NCI-H2171 (cell line): ENCODE data around the gene HSPA12B.
"Not testable (repeated sequence)": the region's sequence is repeated elsewhere in the genome, so short reads cannot be mapped to it uniquely, and the experiment has no call there.

ENCODE experiments used
- DNase-seq: peaks from one replicate; lab custom pipeline; 2025; lab: John Stamatoyannopoulos, UW

HSPA12B gene

GRCh38 chr20:3787324-3788014 lies 55.0 kb downstream of the HSPA12B start:
- DNase-seq: no peak

- no peak for DNase-seq
Observed at GRCh38 chr20:3788685-3789155, 56.2 kb downstream of the HSPA12B start.

- not testable (repeated sequence) for DNase-seq
Observed at GRCh38 chr20:3789201-3789600, 56.7 kb downstream of the HSPA12B start.

GRCh38 chr20:3794168-3794567 lies 61.7 kb downstream of the HSPA12B start:
- DNase-seq: not testable (repeated sequence)

- DNase-seq: no peak
Observed at GRCh38 chr20:3794701-3795420, 62.4 kb downstream of the HSPA12B start.

GRCh38 chr20:3795511-3796468 lies 63.3 kb downstream of the HSPA12B start, which contains the start of gene CDC25B:
Gene CDC25B, plus strand, starts transcription at chr20:3796310. Its CDS starts 222 bp downstream, at chr20:3796532.
- DNase-seq: peak; percentile 96

- no peak for DNase-seq
Observed at GRCh38 chr20:3796477-3797225, 64.2 kb downstream of the HSPA12B start.

- no peak for DNase-seq
Observed at GRCh38 chr20:3797226-3797545, 64.7 kb downstream of the HSPA12B start.

- DNase-seq: no peak
Observed at GRCh38 chr20:3797592-3798372, 65.3 kb downstream of the HSPA12B start.

GRCh38 chr20:3798373-3798768 lies 65.9 kb downstream of the HSPA12B start:
- DNase-seq: no peak

- no peak for DNase-seq
Observed at GRCh38 chr20:3798908-3799248, 66.4 kb downstream of the HSPA12B start.

- no peak for DNase-seq
Observed at GRCh38 chr20:3800256-3800877, 67.9 kb downstream of the HSPA12B start.

- DNase-seq: no peak
Observed at GRCh38 chr20:3800878-3801260, 68.4 kb downstream of the HSPA12B start.

GRCh38 chr20:3801299-3801698 lies 68.8 kb downstream of the HSPA12B start:
- no peak for DNase-seq

- no peak for DNase-seq
Observed at GRCh38 chr20:3801846-3802245, 69.4 kb downstream of the HSPA12B start.
